ENCODE data around the gene ARPP19. TPM values are rescaled to one million over a fixed set of nuclear protein-coding genes. Genes with fewer than 3 reads are reported as not detected.
"Not testable (repeated sequence)": the region's sequence is repeated elsewhere in the genome, so short reads cannot be mapped to it uniquely, and the experiment has no call there.

Gene ARPP19
- total RNA-seq, 1 experiment from 2014 or later: 372 TPM

DNA sequence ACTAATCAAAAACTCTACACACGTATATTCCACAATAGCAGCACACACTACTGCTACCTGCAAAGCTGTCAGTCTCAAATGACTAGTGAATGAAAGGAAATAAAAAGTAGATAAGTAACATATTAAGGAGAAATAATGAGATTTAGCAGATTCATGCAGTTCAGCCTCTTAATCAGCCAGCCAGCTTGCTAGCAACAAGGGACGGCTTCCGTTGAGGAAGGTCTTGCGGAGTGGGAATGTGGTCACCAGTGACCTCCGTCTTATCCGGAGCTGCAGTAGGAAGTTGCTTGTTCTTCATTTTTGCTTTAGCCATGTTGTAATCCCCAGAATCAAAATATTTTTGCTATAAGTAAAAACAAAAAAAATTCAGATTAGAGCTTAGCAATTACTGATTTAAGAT is 17.1 kb downstream of the ARPP19 start:
- DNase-seq (ENCODE audit: low read depth): no peak

DNA sequence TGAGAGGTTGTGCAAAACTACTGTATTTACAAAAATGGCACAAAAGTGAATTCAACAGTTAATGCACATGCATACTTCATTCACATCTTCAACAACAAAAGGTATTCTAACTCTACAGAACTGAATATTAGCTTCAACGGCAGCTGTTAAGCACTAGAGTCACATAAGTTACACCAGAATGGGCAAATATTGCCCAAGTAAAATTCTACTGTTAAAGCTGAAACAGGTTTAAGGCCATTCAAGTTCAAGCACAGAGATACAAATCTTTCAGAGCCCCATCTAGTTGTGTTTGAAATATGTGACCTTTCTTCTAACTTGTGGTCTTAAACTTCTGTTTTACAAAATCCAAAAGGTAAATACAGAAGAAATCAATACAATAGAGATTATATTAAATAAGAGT is 17.6 kb downstream of the ARPP19 start:
- not testable (repeated sequence) for DNase-seq (ENCODE audit: low read depth)

DNA sequence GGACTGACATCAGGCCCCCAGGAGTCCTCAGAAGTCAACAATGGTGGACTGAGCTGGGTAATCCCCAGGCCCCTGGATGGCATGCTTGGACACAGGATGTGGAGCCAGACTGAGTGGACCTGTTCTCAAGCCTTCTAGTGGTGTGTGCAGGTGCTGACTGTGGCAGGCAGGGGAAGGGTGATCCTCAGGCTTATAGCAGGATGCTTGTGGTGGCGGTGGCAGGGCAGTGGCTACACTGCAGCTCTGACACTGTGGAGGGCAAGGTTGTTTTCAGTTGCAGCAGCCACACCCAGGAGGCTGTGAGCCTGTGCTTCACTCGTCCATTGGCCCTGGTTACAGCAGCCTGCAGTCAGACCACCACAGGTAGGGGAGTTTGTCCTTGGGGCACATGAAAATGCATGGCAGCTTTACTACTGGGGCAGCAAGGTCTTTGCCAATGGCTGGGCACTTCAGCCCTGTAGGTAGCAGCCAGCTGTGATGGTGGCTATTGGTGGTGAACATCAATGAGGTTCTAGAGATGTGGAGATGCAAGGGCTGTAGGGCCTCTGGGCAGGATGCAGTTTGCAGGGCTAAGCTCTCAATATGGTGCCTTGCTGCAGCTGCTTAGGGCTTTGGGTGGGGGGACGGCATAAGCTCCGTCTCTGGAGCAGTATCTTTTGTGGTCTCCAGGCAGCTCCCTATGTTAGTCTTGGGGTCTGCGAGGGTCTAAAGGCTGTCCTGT is 22.6 kb downstream of the ARPP19 start:
- no peak for DNase-seq (ENCODE audit: low read depth)

DNA sequence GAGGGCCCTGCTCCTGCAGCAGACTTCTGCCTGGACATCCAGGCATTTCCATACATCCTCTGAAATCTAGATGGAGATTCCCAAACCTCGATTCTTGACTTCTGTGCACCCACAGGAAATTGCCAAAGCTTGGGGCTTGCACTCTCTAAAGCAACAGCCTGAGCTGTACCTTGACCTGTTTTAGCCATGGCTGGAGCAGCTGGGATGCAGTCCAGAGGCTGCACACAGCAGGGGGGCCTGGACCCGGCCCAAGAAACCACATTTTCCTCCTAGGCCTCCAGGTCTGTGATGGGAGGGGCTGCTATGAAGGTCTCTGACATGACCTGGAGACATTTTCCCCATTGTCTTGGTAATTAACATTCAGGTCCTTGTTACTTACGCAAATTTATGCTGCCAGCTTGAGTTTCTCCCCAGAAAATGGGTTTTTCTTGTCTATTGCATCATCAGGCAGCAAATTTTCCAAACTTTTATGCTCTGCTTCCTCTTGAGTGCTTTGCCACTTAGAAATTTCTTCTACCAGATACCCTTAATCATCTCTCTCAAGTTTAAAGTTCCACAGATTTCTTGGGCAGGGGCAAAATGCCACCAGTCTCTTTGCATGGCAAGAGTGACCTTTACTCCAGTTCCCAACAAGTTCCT is 28.3 kb downstream of the ARPP19 start:
- no peak for DNase-seq (ENCODE audit: low read depth)

DNA sequence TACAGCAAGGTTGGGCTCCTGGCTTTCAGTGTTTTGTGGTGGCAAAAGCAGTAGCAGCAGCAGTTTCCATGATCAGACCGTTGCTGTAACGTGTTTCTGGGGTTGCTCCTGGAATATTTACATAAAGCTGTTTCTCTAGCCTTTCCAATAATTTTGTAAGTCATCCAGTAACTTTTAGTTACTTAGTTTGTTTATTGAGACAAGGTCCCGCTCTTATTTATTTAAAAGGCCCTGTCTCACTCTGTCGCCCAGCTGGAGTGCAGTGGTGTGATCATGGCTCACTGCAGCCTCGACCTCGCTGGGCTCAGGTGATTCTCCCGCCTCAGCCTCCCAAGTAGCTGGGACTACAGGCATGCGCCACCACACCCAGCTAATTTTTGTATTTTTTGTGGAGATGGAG is 31.4 kb downstream of the ARPP19 start:
- no peak for DNase-seq (ENCODE audit: low read depth)

DNA sequence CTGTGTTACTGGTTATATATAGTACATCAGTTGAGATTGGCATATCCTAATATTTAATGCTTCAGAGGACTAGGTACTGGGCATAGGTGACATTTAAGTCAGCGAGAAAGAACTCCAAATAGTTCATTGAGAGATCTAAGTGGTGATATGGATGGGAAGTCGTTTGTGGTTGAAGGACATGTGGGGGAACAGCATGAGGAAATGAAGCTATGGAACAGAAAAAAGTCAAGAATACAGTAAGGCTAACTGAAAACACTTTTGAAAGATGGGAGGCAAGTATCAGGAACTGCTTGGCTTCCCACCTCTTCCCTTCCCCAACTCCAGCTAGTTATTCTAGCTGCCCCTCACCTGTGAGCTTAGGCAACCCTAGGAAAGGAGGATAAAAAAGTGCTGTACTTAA is 36.4 kb downstream of the ARPP19 start:
- DNase-seq (ENCODE audit: low read depth): no peak

DNA sequence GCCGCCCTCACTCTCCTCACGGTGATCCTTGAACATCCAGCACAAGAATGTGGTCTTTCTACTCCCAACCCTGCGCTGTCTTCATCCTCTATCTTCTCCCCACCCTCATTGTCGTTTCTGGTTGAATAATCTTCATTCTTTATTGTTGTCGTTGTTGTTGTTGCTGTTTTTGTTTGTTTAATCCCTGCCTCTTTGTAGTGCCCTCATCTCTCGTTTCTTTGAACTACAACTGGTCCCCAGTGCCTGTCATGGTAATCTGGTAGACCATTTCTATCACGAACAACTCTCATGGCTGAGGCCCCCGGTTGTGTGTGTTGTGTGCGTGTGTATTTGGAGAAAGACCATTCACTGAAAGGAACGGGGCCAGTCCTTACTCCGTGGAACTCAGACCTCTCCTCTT is 38.9 kb downstream of the ARPP19 start:
- no peak for DNase-seq (ENCODE audit: low read depth)

DNA sequence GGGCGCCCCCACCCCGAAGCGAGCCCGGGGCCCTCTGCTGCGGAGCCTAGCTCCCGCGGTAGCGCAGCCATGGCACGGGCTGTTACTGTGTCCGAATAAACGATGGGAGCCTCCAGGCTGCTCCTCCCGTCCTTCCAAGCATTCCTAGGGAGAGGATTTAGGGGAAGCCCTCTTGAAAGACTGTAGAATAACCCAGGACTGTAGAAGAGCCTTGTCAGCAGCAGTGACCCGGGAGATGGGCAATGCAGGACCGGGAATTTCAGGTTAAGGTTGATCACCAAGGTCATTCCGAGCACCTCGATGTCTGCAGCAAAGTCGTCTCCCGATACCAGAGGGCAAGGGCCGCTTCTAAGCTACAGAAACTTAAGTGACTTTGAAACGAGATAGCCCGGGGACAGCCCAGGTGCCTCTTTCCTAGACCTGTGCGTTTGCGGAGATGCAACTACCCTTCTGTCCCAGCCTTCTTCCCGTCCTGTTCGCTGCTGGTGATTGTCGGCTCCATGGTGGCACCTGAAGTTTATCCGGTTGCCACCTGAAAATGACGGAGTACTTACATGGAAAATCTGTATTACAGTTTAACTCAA is 39.4 kb downstream of the ARPP19 start:
- no peak for DNase-seq (ENCODE audit: low read depth)

DNA sequence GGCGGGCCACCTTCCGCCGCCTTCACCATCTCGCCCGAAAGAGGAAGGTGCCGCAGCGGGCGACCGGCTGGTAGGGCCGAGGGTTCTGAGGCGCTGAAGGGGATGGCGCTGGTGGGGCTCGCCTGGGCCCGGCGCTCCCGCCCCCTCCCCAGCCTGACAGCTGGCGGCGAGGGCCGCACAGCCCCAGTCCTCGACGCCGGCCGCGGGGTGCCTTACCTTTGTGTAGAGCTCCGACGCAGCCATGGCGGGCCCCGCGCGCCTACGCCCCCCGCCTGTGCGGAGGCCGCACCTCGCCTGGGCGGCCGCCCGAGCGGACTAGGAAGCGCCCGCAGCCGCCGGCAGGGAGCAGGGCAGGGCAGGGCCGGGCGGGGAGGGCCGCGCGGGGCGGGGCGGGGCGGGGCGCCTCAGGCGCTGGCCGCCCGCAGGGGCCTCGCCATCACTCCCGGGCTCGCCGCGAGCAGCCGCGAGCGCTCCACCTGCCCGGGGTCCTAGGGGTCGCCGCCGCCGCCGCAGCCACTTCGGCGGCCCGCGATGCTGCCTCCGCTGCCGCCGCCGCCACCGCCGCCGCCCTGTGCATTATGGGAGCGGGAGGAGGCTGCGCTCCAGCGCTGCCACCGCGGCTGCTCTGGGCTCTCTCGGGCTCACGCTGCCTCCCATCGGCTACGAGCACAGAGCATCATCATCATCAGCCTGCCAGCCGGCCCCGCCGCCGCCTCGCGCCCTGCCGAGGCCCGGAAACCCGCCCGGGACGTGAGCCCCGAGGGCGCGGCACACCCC is 40.1 kb downstream of the ARPP19 start, which contains the start of gene MYO5A:
TSS of gene MYO5A (minus strand) at position 317 of the 777 bp plus-strand sequence. CDS start at position 243, 74 bp downstream.
- DNase-seq (ENCODE audit: low read depth): peak; percentile 96

DNA sequence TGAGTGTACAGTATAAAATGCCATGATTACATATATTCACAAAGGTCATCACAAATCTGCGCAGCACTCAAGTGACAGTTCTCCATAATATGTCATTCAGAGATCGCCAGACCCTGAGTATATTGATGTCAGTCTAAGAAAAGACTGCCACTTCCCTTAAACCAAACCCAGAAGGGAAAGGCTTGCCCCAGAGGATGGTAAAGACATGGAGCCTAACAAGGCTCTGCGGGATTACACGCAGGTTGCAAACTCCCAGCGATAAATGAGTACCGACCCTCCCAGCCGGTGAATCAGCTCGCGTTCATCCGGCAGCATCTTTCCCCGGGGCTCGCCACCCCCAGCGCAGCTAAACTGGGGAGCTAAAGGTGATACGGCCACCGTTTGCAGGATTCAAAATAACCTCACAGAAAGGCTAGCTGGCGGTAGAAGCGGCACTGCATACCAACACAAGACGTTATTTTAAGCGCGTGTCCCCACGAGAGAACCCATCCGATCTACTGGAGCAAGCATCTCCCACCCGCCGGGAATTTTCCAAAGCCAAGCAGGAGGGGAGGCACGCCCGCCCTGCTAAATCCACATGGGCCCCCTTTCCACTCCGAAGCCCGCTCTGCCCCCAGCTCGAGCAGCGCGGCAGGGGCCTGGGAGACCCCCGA is 40.8 kb downstream of the ARPP19 start:
- peak; percentile 81 for DNase-seq (ENCODE audit: low read depth)

DNA sequence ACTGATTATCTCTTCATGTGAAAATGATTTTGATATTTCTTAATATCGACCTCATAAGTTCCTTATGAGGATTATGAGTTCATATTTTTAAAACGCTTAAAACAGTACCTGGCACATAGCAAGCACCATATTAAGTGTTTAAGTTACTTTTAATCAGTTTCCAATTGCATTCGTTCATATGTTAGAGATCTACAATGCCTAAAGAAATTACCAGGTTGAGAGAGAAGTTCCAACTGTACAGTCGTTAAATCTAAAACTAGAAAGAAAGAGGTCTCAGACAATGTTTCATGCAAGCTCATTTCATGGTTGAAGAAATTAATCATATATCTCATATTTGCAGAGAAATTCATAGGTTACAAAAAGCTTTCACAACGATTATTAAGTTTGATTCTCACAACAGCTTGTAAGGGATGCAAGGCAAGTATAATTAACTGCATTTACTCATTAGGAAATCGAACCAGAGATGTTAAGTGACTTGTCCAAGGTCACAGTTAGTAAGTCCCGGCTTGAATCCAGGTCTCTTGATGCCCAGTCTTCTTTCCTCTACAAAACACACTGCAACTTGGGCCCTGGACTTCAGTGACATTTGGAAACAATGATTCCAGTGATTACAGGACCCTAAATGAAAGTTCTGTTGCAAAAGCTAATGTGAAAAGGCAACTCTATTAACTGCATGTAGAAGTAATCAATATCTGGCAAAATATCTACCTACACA is 41.5 kb downstream of the ARPP19 start:
- DNase-seq (ENCODE audit: low read depth): no peak

DNA sequence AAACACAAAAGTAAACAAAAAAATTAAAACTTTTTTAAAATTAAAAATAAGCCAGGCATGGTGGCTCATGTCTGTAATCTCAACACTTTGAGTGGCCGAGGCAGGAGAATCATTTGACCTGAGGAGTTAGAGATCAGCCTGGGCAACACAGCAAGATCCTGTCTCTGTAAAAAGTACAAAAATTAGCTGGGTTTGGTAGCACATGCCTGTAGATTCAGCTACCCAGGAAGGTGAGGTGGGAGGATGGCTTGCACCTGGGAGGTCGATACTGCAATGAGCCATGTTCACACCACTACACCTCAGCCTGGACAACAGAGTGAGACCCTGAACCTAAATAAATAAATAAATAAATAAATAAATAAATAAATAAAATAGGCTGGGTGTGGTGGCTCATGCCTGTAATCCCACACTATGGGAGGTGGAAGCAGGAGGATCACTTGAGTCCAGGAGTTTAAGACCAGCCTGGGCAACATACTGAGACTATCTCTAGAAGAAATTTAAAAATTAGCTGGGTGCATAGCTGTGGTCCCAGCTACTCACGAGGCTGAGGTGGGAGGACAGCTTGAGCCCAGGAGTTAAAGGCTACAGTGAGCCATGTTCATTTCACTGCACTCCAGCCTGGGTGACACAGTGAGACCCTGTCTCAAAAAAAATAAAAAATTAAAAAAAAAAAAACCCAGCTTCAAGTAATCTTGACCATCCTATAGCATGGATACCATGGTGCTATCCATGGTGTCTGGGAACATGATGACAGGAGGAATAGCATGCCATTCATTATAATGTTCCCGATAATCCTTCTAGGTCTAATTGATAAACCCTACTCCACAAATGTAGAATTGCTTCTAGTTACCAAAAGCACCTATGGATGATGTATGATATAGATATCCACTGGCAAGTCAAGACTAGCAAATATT is 44.4 kb downstream of the ARPP19 start:
- DNase-seq (ENCODE audit: low read depth): peak; percentile 34

DNA sequence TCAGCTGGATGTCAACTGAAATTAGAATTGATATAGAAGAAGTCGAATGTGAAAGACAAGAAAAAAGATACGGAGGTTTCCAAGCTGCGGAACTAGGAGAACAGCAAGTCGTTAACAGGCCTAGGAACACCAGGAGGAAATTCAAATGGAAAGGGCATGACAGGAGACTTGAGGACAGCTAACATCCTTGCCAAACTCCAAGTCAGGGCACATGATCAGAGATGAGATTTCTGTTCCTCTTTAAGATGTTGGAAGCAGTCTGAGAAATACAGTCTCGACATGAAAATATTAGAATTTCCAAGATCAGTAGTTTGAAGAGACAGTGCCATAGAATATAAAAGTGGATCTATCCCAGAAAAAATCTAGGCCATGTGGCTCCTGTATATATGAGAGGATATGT is 45.2 kb downstream of the ARPP19 start:
- peak; percentile 33 for DNase-seq (ENCODE audit: low read depth)

DNA sequence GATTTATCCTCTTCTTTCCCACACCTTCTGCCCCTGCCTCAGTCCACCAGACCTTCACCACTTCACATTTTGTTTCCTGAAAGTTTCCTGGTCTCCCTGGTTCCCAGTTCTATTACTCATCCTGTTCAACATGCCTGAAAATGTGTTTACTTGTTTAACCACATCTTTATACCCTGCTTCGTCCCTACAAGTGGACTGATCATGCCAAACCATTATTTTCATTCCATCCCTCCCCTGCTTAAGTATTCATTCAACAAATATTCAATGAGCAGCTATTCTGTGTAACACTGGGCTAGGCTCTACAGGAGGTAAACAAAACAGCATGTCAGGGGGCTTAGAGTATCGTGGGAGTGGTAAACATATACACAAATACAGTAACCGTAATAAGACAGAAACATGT is 45.6 kb downstream of the ARPP19 start:
- DNase-seq (ENCODE audit: low read depth): peak; percentile 80

DNA sequence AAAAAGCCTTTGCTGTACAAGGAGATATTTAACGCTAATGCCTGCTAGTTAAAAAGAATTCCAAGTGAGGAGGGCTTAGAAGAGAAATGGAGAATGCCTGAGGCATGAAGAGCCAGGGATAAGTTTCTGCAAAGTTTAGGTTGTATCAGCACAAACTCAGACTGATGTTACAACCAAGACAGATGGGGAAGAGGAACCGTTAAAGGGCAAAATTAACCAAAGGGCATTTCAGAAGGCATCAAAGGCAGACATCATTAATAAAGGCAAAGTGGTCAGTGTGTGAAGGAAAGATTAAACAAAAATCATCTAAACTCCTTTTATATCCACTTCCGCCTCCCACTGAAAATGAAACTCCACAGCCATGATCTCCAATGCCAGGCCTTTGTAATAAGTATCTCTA is 47.1 kb downstream of the ARPP19 start:
- no peak for DNase-seq (ENCODE audit: low read depth)

DNA sequence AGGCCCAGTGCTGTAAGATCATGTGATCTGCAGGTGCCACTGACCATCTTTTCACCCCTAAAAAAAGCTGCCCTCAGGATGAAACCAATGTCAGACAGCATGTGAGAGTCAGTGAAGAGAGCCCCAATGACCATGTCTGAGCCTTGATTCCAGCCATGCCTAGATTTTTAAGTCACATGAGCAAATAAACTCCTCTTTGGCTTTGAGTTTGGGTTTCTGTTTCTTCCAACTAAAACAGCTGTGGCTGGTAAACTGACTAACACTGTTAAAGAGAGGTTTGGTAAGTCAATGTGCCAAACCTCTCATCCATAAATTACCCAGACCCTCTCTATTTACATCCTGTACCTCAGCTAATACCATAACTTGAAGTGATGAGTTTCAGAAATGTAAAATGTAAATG is 48.4 kb downstream of the ARPP19 start:
- DNase-seq (ENCODE audit: low read depth): no peak

DNA sequence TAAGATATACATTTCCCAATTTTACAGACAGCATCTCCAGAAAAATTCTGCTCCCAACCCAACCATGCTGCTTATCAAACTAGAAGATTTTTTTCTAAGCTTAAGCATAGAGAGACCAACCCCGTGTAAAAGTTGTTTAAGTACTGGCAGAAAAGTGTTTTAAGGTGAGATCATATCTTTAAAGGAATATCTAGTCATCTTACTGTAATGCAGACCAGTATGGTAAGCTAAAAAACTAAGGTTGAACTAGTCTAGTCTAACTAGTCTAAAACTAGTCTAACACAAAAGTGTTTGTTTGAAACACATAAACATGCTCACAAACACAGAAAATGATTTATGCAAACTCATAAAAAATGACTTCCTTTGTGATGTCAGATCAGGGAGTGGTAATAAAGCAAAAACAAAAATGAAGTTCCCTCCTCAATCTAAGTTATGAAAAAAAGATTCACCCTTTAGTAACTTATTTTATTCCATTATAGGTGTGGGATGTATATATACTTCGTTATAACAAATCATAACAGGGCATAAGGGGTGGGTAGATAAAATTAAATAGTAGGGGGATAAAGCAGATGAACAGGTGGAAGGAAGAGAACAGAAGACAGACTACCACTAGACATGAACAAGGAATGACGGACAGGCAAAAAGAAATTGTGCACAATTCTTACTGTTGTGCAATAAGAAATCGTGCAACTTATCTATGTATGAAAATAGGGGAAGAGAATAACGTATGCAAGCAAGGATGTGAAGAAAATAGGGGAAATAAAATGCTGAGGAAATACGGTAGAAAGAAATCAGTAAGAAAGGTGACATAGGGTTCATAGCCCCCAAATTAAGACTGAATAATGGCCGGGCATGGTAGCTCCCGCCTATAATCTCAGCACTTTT is 50.1 kb downstream of the ARPP19 start:
- no peak for DNase-seq (ENCODE audit: low read depth)

DNA sequence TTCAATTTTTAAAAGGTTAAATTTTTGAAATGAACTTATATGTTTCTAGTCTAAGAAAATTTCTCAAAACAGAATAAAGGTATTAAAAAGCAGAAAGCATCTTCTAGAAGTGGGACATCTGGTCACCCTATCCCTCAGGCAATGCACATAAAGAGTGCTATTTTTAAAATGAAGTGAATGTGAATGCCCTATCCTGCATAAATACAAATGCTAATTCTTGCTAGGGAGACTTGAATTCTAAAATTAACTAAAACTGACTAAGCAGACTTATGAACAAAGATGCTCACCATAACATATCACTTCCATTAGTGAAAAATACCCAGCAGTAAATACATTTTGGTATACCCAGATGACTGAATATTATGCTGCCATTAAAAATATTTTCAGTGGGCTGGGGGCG is 51.8 kb downstream of the ARPP19 start:
- no peak for DNase-seq (ENCODE audit: low read depth)

DNA sequence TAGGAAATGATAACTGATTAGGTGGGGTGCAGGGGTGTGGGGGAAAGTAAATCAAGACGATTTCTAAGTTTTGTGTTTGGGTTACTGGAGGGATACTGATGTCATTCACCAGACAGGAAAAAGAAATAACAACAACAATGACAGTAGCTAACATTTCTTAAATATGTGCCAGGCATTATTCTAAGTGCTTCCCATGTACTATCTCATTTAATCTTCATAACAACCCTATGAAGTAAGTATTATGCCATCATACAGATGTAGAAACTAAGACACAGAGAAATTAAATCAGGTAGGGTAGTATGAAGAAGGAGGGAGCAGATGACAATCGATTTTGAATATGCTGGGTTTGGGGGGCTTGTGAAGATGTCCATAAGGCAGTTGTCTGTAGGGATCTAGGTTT is 53.5 kb downstream of the ARPP19 start:
- no peak for DNase-seq (ENCODE audit: low read depth)
